ENCODE measurements around the gene EXOC2.
"Not testable (repeated sequence)": the region's sequence is repeated elsewhere in the genome, so short reads cannot be mapped to it uniquely, and the experiment has no call there.

The EXOC2 gene

GRCh38 chr6:677919-678318, 15.0 kb downstream of the EXOC2 start:
- DNase-seq, result no peak

GRCh38 chr6:674956-675355, 18.0 kb downstream of the EXOC2 start:
- DNase-seq, result no peak

DNA sequence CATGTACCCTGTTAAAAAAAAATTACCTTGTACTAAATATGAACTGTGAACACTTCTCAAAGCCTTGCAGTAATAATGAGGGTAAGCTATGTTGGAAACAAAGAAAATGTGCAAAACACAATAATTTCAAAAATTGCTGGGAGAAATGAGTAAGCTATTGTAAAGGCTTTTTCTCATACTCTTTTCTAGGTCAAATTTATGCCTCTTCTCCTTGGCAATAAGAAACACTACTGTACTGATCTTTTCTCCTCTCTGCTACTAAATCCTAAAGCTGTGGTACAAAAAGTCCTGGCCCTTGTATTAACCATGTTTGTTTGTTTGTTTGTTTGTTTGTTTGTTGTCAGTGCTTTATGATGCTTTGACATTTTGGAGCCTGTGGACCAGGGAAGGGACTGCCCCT, 18.5 kb downstream of the EXOC2 start:
- no peak for DNase-seq

DNA sequence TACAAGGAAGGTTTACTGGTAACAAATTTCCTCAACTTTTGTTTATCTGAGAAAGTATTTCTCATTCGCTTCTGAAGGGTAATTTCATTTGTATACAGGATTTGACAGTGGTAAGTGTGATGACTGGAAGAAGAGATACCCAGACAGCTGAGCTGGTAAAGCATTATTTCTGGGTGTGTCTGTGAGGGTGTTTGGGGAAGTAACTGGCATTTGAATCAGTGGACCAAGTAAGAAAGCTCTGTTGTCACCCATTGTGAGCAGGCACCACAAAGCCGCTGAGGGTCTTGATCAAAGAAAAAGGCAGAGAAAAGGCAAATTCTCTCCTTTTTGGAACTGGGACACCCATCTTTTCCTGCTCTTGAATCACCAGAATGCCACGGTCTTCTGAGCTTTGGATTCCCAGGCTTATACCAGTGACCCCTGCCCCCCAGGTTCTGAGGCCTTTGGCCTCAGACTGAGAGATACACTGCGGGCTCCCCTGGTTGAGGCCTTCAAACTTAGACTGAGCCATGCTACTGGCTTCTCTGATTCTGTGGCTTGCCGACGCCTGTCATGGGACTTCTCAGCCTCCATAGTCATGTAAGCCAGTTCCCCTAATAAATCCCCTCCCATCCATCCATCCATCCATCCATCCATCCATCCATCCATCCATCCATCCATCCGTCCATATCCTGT, 25.5 kb downstream of the EXOC2 start:
- no peak for DNase-seq

DNA sequence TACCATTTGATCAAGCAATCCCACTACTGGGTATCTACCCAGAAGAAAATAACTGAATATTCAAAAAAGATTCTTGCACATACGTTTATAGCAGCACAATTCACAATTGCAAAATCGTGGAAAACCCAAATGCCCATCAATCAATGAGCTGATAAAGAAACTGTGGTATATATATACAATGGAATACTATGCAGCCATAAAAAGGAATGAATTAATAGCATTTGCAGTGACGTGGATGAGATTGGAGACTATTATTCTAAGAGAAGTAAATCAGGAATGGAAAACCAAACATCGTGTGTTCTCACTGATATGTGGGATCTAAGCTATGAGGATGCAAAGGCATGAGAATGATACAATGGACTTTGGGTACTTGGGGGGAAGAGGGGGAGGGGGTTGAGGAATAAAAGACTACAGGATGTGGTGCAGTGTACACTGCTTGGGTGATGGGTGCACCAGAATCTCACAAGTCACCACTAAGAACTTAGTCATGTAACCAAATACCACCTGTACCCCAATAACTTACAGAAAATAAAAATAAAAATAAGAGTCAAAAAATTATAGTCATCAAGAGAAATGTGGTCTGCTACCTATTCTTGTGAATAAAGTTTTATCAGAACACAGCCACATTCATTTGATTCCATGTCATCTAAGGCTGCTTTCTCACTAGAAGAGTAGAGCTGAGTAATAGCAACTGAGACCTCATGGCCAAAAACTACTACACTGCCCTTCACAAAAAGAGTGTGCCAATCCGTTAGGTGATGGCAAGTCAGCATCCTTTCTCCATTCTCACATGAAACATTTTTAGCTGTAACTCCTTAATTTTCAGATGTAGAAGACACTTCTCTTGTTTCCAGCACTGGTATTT, 27.3 kb downstream of the EXOC2 start:
- DNase-seq, result no peak

GRCh38 chr6:663788-664187, 29.2 kb downstream of the EXOC2 start:
- not testable (repeated sequence) for DNase-seq

DNA sequence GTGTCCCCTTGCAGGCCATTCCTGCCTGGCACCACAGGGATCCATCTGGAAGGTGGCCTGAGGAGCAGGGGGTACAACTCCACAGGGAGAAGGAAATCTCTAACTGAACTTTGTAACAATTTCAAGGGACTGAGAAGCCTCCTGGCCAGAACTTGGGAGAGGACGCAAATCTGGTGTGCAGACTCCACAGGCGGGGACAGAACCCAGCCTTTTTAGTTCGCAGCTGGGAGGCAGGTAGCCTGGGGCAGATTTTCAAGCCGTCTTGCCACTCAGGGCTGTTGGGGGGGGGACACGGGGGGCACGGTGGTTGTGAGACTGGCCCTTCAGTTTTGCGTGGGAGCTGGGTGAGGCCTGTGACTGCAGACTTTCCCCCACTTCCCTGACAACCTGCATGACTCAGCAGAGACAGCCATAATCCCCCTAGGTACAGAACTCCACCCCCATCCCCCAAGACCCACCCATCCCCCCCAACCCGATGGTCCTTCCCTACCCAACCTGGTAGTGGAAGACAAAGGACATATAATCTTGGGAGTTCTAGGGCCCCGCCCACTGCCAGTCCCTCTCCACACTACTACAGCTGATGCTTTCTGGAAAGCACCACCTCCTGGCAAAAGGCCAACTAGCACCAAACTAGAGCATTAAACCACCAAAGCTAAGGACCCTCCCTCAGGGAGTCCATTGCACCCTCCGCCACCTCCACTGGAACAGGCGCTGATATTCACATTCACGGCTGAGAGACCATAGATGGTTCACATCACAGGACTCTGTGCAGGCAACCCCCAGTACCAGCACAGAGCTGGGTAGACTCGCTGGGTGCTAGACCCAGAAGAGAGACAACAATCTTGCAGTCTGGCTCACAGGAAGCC, 33.0 kb downstream of the EXOC2 start:
- no peak for DNase-seq

GRCh38 chr6:658244-658643, 34.7 kb downstream of the EXOC2 start:
- no peak for DNase-seq

DNA sequence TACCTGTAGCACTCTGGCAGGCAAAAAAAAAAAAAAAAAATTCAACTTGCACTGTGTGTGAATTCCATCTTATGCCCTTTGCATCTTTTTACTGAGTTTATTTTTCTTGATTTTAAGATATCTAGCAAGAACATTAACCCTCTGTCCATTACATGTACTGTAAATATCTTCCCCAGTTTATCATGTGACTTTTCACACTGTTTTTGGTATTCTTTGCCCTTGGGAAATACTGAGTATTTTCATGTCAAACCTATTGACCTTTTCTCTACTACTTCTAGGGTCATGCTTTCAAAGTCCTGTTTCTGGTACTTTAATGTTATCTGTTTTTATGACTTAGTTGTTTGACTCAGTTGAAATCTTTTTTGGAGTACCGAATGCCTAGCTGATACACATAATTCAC, 35.2 kb downstream of the EXOC2 start:
- no peak for DNase-seq

- DNase-seq, result no peak
These were observed 36.3 kb downstream of the EXOC2 start, which contains the start of gene HUS1B for GRCh38 chr6:656460-657252. TSS of gene HUS1B (minus strand) at chr6:657100. CDS start at chr6:656944, 156 bp downstream.

DNA sequence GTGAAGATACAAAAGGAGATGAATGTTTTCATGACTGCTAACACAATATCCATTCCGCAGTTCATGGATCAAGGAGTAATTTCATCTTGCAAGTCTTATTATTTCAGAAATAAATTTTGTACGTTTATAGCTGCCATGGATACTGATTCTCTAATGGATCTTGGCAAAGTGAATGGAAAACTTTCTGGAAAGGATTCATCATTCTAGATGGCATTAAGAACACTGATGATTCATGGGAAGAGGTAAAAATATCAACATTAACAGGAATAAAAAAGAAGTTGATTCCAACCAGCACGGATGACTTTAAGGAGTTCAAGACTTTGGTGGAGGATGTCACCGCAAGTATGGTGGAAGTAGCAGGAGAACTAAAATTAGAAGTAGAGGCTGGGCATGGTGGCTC, 38.8 kb downstream of the EXOC2 start:
- DNase-seq, result no peak

GRCh38 chr6:652865-653264, 40.1 kb downstream of the EXOC2 start:
- no peak for DNase-seq

DNA sequence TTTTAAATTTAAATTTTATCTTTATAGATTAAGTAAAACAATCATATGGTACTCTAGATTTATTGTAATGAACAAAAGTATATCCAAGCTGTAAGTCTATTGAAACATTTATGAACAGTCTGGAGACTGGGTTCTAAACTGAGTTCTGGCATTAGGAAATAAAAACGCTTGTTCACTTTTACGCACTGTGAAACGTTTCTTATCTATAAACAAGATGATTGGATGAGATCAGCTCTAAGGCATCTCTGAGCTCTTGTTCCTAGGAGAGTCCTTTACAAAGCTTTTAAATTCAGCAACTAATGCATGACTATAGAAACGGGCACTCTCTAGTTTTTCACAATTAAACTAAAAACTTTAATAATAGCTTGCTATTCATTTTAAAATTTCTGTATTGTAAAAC, 42.8 kb downstream of the EXOC2 start:
- DNase-seq, result no peak

DNA sequence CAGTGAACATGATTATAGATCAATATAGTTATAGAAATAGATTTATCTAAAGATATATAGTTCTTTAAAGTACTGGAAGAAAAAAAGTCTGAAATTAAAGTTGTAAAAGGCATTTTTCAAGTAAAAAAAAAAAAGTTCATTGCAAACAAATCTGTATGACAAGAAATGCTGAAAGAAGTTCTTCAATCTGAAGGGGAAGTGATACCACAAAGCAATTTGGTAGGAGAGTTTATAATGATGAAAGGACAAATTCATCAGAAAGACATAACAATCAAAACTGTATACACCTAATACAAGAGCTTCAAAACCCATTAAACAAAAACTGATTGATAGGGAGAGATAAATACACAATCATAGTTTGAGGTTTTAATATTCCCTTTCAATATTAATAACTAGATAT, 50.1 kb downstream of the EXOC2 start:
- no peak for DNase-seq

- DNase-seq, result no peak
These were observed 51.5 kb downstream of the EXOC2 start for GRCh38 chr6:641225-641985.

DNA sequence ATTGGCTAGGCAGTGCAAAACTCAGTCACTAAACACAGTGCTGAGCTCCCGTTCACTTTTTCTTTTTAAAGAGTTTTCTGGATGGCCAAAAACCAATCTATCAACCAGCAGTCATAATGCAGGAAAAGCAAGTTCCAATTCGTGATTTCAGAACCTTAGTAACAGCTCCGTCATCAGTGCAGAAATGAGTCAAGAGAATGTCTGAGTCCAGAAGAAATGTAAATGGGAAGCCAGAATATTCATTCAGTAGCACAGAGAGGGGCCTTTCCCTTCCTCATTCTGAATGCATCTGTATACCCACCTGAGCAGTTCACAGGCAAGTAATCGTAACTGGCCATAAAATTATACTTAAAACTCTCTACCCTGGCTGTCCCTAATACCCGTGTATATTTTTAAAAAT, 56.5 kb downstream of the EXOC2 start:
- no peak for DNase-seq

- no peak for DNase-seq
These were observed 57.7 kb downstream of the EXOC2 start for GRCh38 chr6:635233-635632.

- DNase-seq, result no peak
These were observed 59.3 kb downstream of the EXOC2 start for GRCh38 chr6:633611-634010.

DNA sequence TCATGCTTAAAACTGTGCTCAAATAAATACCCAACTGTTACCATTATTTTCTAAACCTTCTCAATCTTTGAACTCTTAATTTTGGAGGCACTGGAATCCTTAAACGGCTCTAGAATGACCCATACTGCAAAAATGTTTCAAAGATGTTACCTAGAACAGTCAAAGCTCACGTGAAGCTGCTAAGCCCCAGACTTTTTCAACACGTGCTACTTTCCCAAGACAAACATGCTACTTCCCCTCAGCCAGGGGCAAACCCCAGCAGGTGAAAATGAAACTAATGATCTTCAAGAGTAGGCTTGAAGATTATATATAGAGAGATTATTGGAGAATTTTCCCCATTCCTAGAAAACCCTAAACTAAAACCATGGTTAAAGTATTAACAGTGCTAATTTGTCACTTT, 64.2 kb downstream of the EXOC2 start:
- no peak for DNase-seq

- no peak for DNase-seq
These were observed 66.7 kb downstream of the EXOC2 start for GRCh38 chr6:626236-626635.

DNA sequence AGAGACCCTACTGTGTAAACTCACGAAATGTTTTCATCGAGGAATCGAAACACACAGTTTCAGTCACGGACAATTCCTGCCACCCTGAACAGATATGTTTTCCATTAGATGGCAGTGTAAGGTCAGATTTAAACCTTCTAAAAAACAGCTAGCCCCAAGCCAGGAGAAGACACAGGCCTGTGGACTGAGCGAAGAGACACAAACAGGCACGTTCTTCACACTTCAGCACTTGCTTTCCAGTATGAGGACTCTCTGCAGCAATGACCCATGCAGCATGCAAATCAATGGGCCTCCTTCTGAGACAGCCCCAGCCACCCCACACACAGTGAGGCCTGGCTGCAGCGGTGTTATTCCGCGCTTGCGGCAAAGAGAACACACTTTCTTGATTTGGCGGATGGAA, 68.0 kb downstream of the EXOC2 start:
- no peak for DNase-seq

- no peak for DNase-seq
These were observed 70.5 kb downstream of the EXOC2 start for GRCh38 chr6:622462-622861.
